Thoracic aorta (tissue), 2 donors: ENCODE results near the gene SPINK7. TPM values are rescaled to one million over a fixed set of nuclear protein-coding genes. Genes with fewer than 3 reads are reported as not detected.

Experiments
- ATAC-seq: fragments of 150-250 bp; one replicate; pipeline ENCODE4 v1.8.0; 2017; ENCODE audit warnings: low read depth; ENCODE audit not compliant: insufficient number of reproducible peaks, low FRiP score
- DNase-seq: peaks from one replicate; pipeline ENCODE4 v3.0.0-alpha.2; 2020; ENCODE audit warnings: low spot score
- H3K27ac ChIP-seq, 2 donors: fragments of 200-600 bp; sonication (generic); 1 replicate in 1 of 2; 2 replicates in 1 of 2; pipeline ENCODE4 v1.5.1; 2016; ENCODE audit warnings: mild to moderate bottlenecking in 2 of 2, moderate library complexity in 2 of 2
- H3K27me3 ChIP-seq: fragments of 200-600 bp; sonication (generic); replicated peaks from 2 replicates; pipeline ENCODE4 v1.6.0; 2016; ENCODE audit warnings: mild to moderate bottlenecking; ENCODE audit not compliant: insufficient read depth
- H3K36me3 ChIP-seq: fragments of 200-600 bp; sonication (generic); one replicate; pipeline ENCODE4 v1.5.1; 2016
- H3K4me1 ChIP-seq, 2 donors: fragments of 200-600 bp; sonication (generic); 1 replicate in 1 of 2; 2 replicates in 1 of 2; pipeline versions ENCODE4 v1.5.1 to v1.6.0; 2016; ENCODE audit warnings: low read depth in 2 of 2, mild to moderate bottlenecking in 1 of 2; ENCODE audit not compliant: control insufficient read depth in 1 of 2
- H3K4me3 ChIP-seq: fragments of 200-600 bp; sonication (generic); 2 replicates; pipeline ENCODE4 v1.5.1; 2016; ENCODE audit warnings: mild to moderate bottlenecking
- H3K9me3 ChIP-seq: fragments of 200-600 bp; sonication (generic); 2 replicates; pipeline ENCODE4 v1.5.1; 2016
- CTCF ChIP-seq: fragments of 200-600 bp; sonication (generic); IDR thresholded peaks from one replicate; pipeline ENCODE4 v1.5.1; 2019; ENCODE audit warnings: antibody characterized with exemption
- total RNA-seq, 2 donors: library from RNA; depleted of rRNA; stranded (reverse); fragments of >200 nt; gene quantifications; one replicate each; pipeline versions ENCODE4 v1.1.0 to v1.2.3, GENCODE V29; 2016

SPINK7 gene
- total RNA-seq, 2 donors from 2014 or later = not detected

GRCh38 chr5:148290271-148291195 is 21.7 kb upstream of the SPINK7 start:
- TF ChIP-seq CTCF = no peak
- H3K4me1 ChIP-seq = no peaks in the 10 kb centered on the region
- no peaks in the 10 kb centered on the region for H3K9me3 ChIP-seq
- DNase-seq (no peak), ATAC-seq (no peak)
- H3K36me3 ChIP-seq = no peaks in the 10 kb centered on the region
- no peak overlapping the region for H3K4me3 ChIP-seq
- H3K27ac ChIP-seq = no peak overlapping the region
- H3K27me3 ChIP-seq = no peaks in the 10 kb centered on the region

DNA sequence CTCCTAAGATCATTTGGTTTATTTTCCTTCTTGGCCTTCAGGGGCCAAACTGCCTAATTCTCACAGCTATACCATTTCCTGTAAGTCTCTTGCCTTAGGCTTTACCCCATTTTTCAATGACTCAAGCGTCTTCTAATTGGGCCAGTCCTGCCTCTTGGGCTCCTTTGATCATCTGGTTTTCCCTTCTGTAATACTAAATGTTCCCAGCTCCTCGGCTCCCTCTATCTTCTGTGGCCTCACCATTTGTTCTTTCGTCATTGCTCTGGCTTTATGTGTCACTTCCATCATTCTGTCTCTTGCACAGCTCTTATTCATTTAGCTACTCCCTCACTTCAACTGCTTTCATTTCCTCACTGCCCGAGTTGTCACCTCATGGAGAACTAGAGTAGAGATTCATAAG is 14.5 kb upstream of the SPINK7 start:
- Histone ChIP-seq H3K9me3 (no peaks in the 10 kb centered on the region), H3K27ac (no peak overlapping the region), H3K27me3 (no peaks in the 10 kb centered on the region), H3K4me1 (no peaks in the 10 kb centered on the region), H3K36me3 (no peaks in the 10 kb centered on the region), H3K4me3 (no peak overlapping the region)
- no peak for ATAC-seq
- TF ChIP-seq CTCF = no peak
- DNase-seq = no peak

DNA sequence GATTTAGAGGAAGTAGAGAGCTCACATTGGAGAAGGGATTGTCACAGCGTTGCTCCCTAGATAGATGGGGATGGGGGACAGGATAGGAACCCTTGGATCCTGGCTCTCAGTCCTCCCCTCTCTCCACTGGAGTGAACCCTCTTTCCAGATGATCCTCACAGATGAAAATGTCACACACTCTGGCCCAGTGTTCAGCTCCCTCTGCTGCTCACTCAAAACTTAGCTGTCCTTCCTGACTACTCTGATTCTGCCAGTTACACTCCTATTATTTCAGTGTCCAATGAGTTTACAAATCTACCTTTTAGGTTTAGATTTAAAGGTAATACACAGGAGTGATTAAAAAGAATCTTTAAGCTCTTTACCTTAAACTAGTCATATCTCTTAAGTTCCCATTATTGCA is 5.8 kb upstream of the SPINK7 start:
- DNase-seq = no peak
- no peak for TF ChIP-seq CTCF
- H3K36me3 ChIP-seq = no peaks in the 10 kb centered on the region
- H3K9me3 ChIP-seq = no peaks in the 10 kb centered on the region
- no peaks in the 10 kb centered on the region for H3K4me1 ChIP-seq
- ATAC-seq = no peak
- no peaks in the 10 kb centered on the region for H3K27me3 ChIP-seq
- no peak overlapping the region for H3K27ac ChIP-seq
- no peak overlapping the region for H3K4me3 ChIP-seq

- H3K4me3 ChIP-seq = no peak overlapping the region
- DNase-seq = no peak
- no peaks in the 10 kb centered on the region for H3K4me1 ChIP-seq
- TF ChIP-seq CTCF = no peak
- no peak for ATAC-seq
- H3K9me3 ChIP-seq = no peaks in the 10 kb centered on the region
- H3K36me3 ChIP-seq = no peaks in the 10 kb centered on the region
- no peaks in the 10 kb centered on the region for H3K27me3 ChIP-seq
- H3K27ac ChIP-seq = no peak overlapping the region
Measured at GRCh38 chr5:148309019-148309418, 3.2 kb upstream of the SPINK7 start.

GRCh38 chr5:148309746-148310145 is 2.5 kb upstream of the SPINK7 start:
- DNase-seq (no peak), ATAC-seq (no peak)
- no peak for TF ChIP-seq CTCF
- H3K4me1 ChIP-seq = no peaks in the 10 kb centered on the region
- H3K27me3 ChIP-seq = no peaks in the 10 kb centered on the region
- H3K27ac ChIP-seq = no peak overlapping the region
- H3K4me3 ChIP-seq = no peak overlapping the region
- H3K36me3 ChIP-seq = no peaks in the 10 kb centered on the region
- H3K9me3 ChIP-seq = no peaks in the 10 kb centered on the region
